Ascending aorta (tissue), 1 donor: ENCODE results near the gene CNIH4. TPM values are rescaled to one million over a fixed set of nuclear protein-coding genes. Genes with fewer than 3 reads are reported as not detected.

Source experiments
- total RNA-seq: library from RNA; depleted of rRNA; stranded (reverse); fragments of >200 nt; gene quantifications from one replicate; pipeline ENCODE4 v1.1.0, GENCODE V29; 2016

CNIH4 gene
- total RNA-seq, 1 donor from 2014 or later: 26.9 TPM

Other genes starting within 250 kb of the CNIH4 start
- gene FBXO28, start 242.8 kb upstream of the CNIH4 start, total RNA-seq: 4.8 TPM
- 68.1 TPM for gene DEGS1, start 173.6 kb upstream of the CNIH4 start, total RNA-seq
- 34.6 TPM for gene NVL, start 26.7 kb upstream of the CNIH4 start, total RNA-seq
- gene WDR26, start 77.9 kb downstream of the CNIH4 start, total RNA-seq: 31.8 TPM